Smooth muscle cell of the brain vasculature (primary cell): ENCODE results near the gene EFCAB3.
"Not testable (repeated sequence)": the region's sequence is repeated elsewhere in the genome, so short reads cannot be mapped to it uniquely, and the experiment has no call there.

Experiments used
- DNase-seq: peaks from one replicate; pipeline ENCODE4 v3.0.0-alpha.2; 2012; ENCODE audit warnings: low read depth, low spot score

EFCAB3 gene

DNA sequence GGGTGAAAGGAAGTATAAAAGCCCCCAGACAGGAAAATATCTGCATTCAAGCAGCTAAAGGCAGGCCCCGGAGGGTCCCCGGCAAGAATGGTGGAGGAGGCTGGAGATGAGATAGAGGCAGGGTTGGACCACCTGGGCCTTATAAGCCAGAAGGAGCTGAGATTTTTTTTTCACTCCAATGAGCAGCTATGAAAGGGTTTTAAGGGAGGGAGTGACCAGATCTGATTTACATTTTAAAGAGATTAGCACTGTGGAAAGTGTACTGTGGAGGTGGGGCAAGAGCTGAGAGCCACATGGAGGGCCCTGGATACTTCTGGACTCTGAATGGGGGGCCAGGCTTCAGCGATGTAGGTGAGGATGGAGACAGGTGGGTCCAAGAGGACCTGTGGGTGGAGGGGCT lies 84.1 kb downstream of the EFCAB3 start:
- DNase-seq: not testable (repeated sequence)

DNA sequence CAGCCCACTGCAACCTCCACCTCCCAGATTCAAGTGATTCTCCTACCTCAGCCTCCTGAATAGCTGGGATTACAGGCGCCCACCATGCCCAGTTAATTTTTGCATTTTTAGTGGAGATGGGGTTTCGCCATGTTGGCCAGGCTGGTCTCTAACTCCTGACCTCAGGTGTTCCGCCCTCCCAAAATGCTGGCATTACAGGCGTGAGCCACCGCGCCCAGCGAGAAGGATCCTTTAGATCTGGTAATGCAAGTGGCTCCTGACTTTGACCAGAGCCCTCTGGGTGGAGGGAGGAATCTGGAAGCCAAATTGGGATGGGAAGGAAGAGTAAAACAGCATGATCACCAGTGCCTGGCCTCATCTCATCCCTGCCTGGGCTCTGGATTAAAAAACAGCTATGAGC lies 84.9 kb downstream of the EFCAB3 start:
- not testable (repeated sequence) for DNase-seq
